A549 treated with CORT108297 at 1 μM for 4 hours (cell line): ENCODE data around the gene LGR4. TPM values are rescaled to one million over a fixed set of nuclear protein-coding genes. Genes with fewer than 3 reads are reported as not detected.

Experiments used
- total RNA-seq: library from RNA; stranded (reverse); fragments of 200-300 nt; extraction: Qiagen RNA extraction; gene quantifications from 5 replicates; pipeline ENCODE4 v1.2.3, GENCODE V29; 2022

Gene LGR4, protein sequence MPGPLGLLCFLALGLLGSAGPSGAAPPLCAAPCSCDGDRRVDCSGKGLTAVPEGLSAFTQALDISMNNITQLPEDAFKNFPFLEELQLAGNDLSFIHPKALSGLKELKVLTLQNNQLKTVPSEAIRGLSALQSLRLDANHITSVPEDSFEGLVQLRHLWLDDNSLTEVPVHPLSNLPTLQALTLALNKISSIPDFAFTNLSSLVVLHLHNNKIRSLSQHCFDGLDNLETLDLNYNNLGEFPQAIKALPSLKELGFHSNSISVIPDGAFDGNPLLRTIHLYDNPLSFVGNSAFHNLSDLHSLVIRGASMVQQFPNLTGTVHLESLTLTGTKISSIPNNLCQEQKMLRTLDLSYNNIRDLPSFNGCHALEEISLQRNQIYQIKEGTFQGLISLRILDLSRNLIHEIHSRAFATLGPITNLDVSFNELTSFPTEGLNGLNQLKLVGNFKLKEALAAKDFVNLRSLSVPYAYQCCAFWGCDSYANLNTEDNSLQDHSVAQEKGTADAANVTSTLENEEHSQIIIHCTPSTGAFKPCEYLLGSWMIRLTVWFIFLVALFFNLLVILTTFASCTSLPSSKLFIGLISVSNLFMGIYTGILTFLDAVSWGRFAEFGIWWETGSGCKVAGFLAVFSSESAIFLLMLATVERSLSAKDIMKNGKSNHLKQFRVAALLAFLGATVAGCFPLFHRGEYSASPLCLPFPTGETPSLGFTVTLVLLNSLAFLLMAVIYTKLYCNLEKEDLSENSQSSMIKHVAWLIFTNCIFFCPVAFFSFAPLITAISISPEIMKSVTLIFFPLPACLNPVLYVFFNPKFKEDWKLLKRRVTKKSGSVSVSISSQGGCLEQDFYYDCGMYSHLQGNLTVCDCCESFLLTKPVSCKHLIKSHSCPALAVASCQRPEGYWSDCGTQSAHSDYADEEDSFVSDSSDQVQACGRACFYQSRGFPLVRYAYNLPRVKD
- total RNA-seq = 31.6 to 41.7 TPM (median 38.2 TPM) in 5 replicates

DNA sequence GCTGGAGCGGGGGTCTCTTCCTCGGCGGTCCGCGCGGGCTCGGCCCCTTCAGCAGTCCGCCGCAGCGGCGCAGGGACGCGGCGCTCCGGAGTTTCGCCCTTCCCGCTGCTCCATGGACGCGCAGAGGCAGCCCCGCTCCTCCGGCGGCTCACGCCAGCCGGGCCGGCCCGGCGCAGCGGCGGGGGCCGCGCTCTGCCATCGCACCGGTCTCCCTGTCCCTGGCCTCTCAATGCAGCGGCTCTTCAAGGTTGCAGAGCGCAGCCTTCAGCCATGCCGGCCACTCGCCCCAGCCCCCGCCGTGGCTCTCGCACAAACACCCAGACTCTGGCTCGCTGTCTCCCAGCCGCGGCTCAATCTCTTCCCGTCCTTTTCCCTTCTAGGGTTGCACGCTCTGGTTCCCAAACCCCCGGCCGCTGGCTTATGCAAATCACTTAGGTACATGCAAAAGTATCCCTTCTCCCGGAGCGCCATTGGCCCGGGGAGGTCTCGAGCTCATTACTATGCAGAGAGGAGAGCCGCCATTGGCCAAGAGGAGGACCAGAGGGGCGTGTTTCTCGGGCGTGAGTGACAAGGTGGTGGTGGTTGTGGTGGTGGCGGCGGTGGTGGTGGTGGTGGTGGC, at the start of gene LGR4:
TSS of gene LGR4 (minus strand) at position 393 of the 619 bp plus-strand sequence. CDS start 488 bp downstream, outside the sequence.

DNA sequence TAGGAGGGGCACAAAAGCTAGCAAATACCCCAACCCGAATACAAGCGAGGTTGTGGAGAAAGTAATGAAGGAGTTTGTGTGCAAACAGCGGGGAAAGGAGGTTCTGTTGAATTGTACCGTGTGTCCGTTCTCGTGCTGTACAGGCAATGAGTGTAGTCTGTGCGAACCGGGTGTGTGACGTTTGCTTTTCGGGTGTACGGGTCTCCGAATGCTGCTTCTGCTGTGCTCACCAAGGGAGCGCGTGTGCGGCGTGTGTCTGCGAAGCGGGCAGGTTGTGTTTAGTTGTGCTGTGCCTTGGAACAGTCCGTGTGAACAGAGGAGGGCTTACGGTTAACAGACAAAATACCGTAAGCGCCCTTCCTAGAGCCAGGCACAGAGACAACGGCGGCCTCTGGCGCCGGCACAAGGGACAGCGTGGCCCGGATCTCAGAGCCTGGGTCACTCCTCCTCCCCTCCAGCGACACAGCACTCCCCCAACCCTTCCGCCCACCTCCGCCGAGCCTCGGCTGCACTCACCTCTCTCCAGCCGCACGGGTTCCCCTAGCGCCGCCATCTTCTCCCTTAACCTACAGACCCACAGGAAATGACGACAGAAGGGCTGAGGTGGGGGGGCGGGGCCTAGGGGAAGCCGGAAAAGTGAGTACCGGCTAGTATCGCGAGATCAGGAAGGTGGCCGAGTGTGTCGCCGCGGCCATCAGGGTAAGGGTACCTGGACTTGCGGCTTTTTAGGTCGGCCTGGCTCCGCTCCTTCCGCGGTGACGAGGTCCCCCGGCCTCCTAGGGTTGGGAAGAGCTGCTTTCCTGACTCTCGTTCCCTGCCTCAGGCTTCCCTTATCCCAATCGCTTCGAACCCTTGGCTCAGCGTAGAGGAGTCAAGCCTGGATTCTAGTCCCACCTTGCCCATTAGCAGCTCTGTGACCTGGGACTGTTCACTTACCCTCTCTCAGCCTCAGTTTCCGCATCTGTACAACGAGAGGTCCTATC, 33.9 kb upstream of the LGR4 start, which contains the start of gene LIN7C:
TSS of gene LIN7C (minus strand) at position 570 of the 983 bp plus-strand sequence. CDS start at position 553, 17 bp downstream.

GRCh38 chr11:27362749-27363575, 109.6 kb downstream of the LGR4 start, which contains the start of gene CCDC34:
CCDC34 (minus strand) TSS chr11:27363215; CDS start chr11:27363194, 21 bp downstream.

Other genes with a start within 250 kb of the LGR4 start
- 27.4 to 38.7 TPM (median 29.5 TPM) in 5 replicates for gene CCDC34, start 109.6 kb downstream of the LGR4 start, total RNA-seq
- gene LIN7C, start 34.0 kb upstream of the LGR4 start, total RNA-seq = 5.7 to 9.4 TPM (median 6.1 TPM) in 5 replicates
- 6.7 to 10.6 TPM (median 7.8 TPM) in 5 replicates for gene BDNF, start 227.7 kb upstream of the LGR4 start, total RNA-seq